Esophagus (tissue), 2 donors: ENCODE data around the gene SELENOO. TPM values are rescaled to one million over a fixed set of nuclear protein-coding genes. Genes with fewer than 3 reads are reported as not detected.
"Not testable (repeated sequence)": the region's sequence is repeated elsewhere in the genome, so short reads cannot be mapped to it uniquely, and the experiment has no call there.

ENCODE experiments used
- H3K27ac ChIP-seq, 2 donors: one replicate each; pipeline ENCODE4 v1.5.1; 2013; ENCODE audit warnings: low read depth in 2 of 2, mild to moderate bottlenecking in 2 of 2, inconsistent platforms in 1 of 2, low read length in 1 of 2, moderate library complexity in 1 of 2
- H3K27me3 ChIP-seq, 2 donors: one replicate each; pipeline ENCODE4 v1.6.1; 2013; ENCODE audit warnings: low read length in 2 of 2, control low read depth in 1 of 2, mild to moderate bottlenecking in 1 of 2; ENCODE audit not compliant: insufficient read depth in 2 of 2, control insufficient read depth in 1 of 2
- H3K36me3 ChIP-seq, 2 donors: one replicate each; pipeline ENCODE4 v1.6.1; 2013; ENCODE audit warnings: low read length in 1 of 2; ENCODE audit not compliant: control insufficient read depth in 2 of 2, insufficient read depth in 2 of 2
- H3K4me1 ChIP-seq, 2 donors: one replicate each; pipeline ENCODE4 v1.6.1; 2013; ENCODE audit warnings: low read length in 1 of 2; ENCODE audit not compliant: control insufficient read depth in 2 of 2, insufficient read depth in 2 of 2
- H3K4me3 ChIP-seq, 2 donors: one replicate each; pipeline ENCODE4 v1.5.1; 2013; ENCODE audit warnings: low read length in 2 of 2, mild to moderate bottlenecking in 2 of 2, low read depth in 1 of 2, moderate library complexity in 1 of 2
- H3K9me3 ChIP-seq, 2 donors: one replicate each; pipeline ENCODE4 v1.6.1; 2013; ENCODE audit warnings: mild to moderate bottlenecking in 2 of 2, low read depth in 1 of 2, low read length in 1 of 2, moderate library complexity in 1 of 2; ENCODE audit not compliant: control insufficient read depth in 2 of 2, insufficient read depth in 1 of 2
- WGBS, 2 donors: extraction: QIAGEN DNeasy Blood & Tissue Kit; methylation state at CpG; one replicate each; pipeline ENCODE4 v1.1.7; 2013; 5-methylcytosine and 5-hydroxymethylcytosine counted together
- polyA plus RNA-seq, 2 donors: library from polyadenylated mRNA; stranded (reverse); fragments of 200-250 nt; gene quantifications; one replicate each; pipeline ENCODE4 v1.2.3, GENCODE V29; 2013
- donor health status: healthy with polysubstance abuse.
- donor health status: Bipolar disorder and iron deficiency.

SELENOO gene
- polyA plus RNA-seq, 2 donors = 23.0 to 35.9 TPM

GRCh38 chr22:50199829-50200460, 866 bp upstream of the SELENOO start:
- Histone ChIP-seq H3K9me3 (peaks cover 0 to 2% of the 10 kb centered on the region in 2 donors), H3K36me3 (peaks cover 0 to 30% of the 10 kb centered on the region in 2 donors), H3K27ac (peak overlapping the region in 1 of 2 donors; percentile 8), H3K4me3 (peak overlapping the region; percentile 66 to 72), H3K27me3 (no peaks in the 10 kb centered on the region), H3K4me1 (peaks cover 6 to 14% of the 10 kb centered on the region in 2 donors)
- 12 to 13% methylated on average over 31 to 34 of the region's 34 CpGs for WGBS, 2 donors

GRCh38 chr22:50201191-50202129, 649 bp downstream of the SELENOO start:
- H3K4me1 ChIP-seq = peaks cover 5 to 16% of the 10 kb centered on the region in 2 donors
- H3K9me3 ChIP-seq = peaks cover 0 to 2% of the 10 kb centered on the region in 2 donors
- H3K27me3 ChIP-seq = no peaks in the 10 kb centered on the region
- peaks cover 0 to 25% of the 10 kb centered on the region in 2 donors for H3K36me3 ChIP-seq
- peak overlapping the region; percentile 81 to 89 for H3K27ac ChIP-seq
- WGBS, 2 donors = 2 to 3% methylated on average over 80 to 115 of the region's 115 CpGs
- peak overlapping the region; percentile 66 to 72 for H3K4me3 ChIP-seq

DNA sequence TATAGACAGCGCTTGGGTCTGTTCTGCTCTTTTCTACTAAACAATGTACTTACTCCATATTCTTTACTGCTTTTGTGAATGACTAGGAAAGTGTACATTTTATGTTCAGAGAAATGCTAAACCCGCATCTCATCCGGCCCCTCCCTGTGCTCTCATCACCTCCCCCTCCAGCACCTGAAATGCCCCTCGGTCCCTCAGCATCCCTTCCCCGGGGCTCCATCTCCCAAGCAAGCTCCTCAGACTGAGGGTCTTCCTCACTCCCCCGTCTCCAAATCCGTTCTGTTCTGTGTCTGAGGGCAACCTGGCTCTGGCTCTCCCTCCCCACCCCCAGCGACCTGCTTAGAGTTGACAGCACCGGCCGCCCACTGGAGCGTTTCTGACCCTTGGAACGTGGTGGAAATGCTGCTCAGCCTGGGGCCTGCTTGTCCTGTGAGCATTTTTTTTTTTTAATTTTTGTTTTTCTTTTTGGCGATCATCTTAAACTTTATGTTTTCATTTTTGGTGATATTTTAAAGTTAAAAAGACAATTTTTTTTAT, 1.4 kb downstream of the SELENOO start:
- peaks cover 0 to 24% of the 10 kb centered on the region in 2 donors for H3K36me3 ChIP-seq
- WGBS, 2 donors = 57 to 65% methylated on average over 13 of the region's 13 CpGs
- H3K9me3 ChIP-seq = peaks cover 0 to 2% of the 10 kb centered on the region in 2 donors
- peak overlapping the region; percentile 66 to 72 for H3K4me3 ChIP-seq
- no peak overlapping the region for H3K27ac ChIP-seq
- H3K27me3 ChIP-seq = no peaks in the 10 kb centered on the region
- H3K4me1 ChIP-seq = peaks cover 5 to 16% of the 10 kb centered on the region in 2 donors

- H3K4me3 ChIP-seq = no peak overlapping the region
- no peak overlapping the region for H3K27ac ChIP-seq
- no peaks in the 10 kb centered on the region for H3K9me3 ChIP-seq
- peaks cover 0 to 21% of the 10 kb centered on the region in 2 donors for H3K36me3 ChIP-seq
- 99 to 100% methylated on average over 1 of the region's 1 CpG for WGBS, 2 donors
- peaks cover 5 to 16% of the 10 kb centered on the region in 2 donors for H3K4me1 ChIP-seq
- no peaks in the 10 kb centered on the region for H3K27me3 ChIP-seq
Observed at GRCh38 chr22:50203288-50203687, 2.5 kb downstream of the SELENOO start.

DNA sequence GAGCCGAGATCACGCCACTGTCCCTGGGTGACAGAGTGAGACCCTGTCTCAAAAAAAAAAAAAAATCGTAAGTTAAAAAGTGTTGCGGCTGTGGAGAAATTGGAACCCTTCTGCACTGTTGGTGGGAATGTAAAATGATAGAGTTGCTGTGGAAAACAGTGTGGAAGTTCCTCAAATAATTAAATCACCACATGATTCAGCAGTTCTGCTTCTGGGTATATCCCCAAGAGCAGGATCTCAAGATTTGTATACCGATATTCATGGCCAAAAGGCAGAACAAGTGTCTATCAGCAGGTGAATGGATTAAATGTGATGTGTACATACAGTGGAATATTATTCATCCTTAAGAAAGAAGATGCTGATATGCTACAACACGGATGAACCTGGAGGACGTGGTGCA, 3.8 kb downstream of the SELENOO start:
- H3K36me3 ChIP-seq = peaks cover 0 to 26% of the 10 kb centered on the region in 2 donors
- H3K27me3 ChIP-seq = no peaks in the 10 kb centered on the region
- H3K4me1 ChIP-seq = peaks cover 5 to 15% of the 10 kb centered on the region in 2 donors
- WGBS, 2 donors = 90 to 96% methylated on average over 7 of the region's 7 CpGs
- H3K27ac ChIP-seq = no peak overlapping the region
- no peak overlapping the region for H3K4me3 ChIP-seq
- H3K9me3 ChIP-seq = no peaks in the 10 kb centered on the region

- peaks cover 5 to 11% of the 10 kb centered on the region in 2 donors for H3K4me1 ChIP-seq
- not testable (repeated sequence) for H3K27ac ChIP-seq, H3K4me3 ChIP-seq, H3K9me3 ChIP-seq, H3K27me3 ChIP-seq
- H3K36me3 ChIP-seq = peaks cover 0 to 26% of the 10 kb centered on the region in 2 donors
- WGBS, 2 donors = 84 to 90% methylated on average over 9 of the region's 9 CpGs
Observed at GRCh38 chr22:50204998-50205397, 4.2 kb downstream of the SELENOO start.

DNA sequence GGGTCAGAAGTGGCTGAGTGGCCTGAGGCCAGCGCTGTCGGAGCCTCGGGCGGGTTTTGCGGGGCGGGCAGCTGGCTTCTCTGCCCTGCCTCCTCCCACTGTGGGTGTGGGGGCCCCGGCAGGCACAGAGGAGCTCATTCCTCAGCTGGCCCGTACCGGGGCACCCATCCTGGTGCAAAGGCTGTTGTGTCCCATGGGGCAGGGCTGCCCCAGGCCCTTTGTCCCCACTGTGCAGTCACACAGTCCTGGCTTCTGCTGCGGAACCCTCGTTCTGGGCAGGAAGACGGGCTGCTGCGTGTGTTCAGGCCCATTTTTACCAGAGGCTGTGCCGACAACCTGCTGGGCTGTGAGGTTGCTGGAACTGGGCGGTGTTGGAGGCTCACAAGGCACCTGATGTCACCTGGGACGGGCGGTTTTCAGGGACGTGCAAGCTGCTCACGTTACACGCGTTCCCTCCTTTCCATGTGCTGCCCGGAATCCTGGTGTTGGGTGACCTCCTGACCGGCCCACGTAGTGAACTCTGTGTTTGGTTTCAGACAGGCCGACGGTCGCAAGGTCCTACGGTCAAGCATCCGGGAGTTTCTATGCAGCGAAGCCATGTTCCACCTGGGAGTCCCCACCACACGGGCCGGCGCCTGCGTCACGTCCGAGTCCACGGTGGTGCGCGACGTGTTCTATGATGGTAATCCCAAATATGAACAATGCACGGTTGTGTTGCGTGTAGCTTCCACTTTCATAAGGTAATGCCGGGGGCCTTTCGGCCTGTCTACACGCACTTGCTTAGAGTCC, 5.2 kb downstream of the SELENOO start:
- no peak overlapping the region for H3K4me3 ChIP-seq
- peaks cover 0 to 35% of the 10 kb centered on the region in 2 donors for H3K36me3 ChIP-seq
- peaks cover 5 to 10% of the 10 kb centered on the region in 2 donors for H3K4me1 ChIP-seq
- peak overlapping the region in 1 of 2 donors; percentile 6 for H3K27ac ChIP-seq
- no peaks in the 10 kb centered on the region for H3K9me3 ChIP-seq
- no peaks in the 10 kb centered on the region for H3K27me3 ChIP-seq
- 90 to 93% methylated on average over 43 to 45 of the region's 45 CpGs for WGBS, 2 donors

DNA sequence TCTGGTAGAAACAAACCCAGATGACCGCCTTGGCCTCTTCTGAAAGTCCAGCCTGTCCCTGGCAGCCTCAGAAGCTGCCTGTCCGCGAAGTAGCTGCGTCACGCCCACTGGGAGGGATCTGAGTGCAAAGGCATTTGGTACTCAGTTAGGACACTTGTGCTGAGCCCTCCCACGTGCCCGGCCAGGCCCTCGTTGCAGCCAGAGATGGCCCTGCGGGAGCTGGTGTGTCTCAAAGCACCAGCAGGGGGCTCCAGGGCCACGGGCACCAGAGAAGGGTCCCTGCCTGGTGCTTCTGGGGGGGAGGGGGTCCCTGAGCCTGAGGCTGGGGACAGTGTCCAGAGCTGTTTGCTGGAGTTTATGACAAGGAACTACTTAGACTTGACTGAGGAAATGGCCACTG, 5.8 kb downstream of the SELENOO start:
- WGBS, 2 donors = 50 to 63% methylated on average over 10 of the region's 10 CpGs
- H3K27ac ChIP-seq = no peak overlapping the region
- peaks cover 4 to 10% of the 10 kb centered on the region in 2 donors for H3K4me1 ChIP-seq
- no peak overlapping the region for H3K4me3 ChIP-seq
- H3K27me3 ChIP-seq = no peaks in the 10 kb centered on the region
- H3K9me3 ChIP-seq = no peaks in the 10 kb centered on the region
- peaks cover 0 to 40% of the 10 kb centered on the region in 2 donors for H3K36me3 ChIP-seq
